Fibroblast of lung (primary cell): Measurements from ENCODE around the gene LRRC10B. TPM values are rescaled to one million over a fixed set of nuclear protein-coding genes. Genes with fewer than 3 reads are reported as not detected.

ENCODE experiments used
- DNase-seq, 2 donors: peaks; one replicate each; pipeline versions ENCODE4 v3.0.0 to v3.0.0-alpha.2; 2010; ENCODE audit warnings: low read depth in 2 of 2
- H2AFZ ChIP-seq: 2 replicates; pipeline ENCODE4 v1.5.1; 2012; ENCODE audit warnings: low read length, control low read depth, inconsistent platforms
- H3K27ac ChIP-seq: 2 replicates; pipeline ENCODE4 v1.5.1; 2011; ENCODE audit warnings: low read length, control low read depth; ENCODE audit not compliant: insufficient read depth
- H3K27me3 ChIP-seq: 2 replicates; pipeline ENCODE4 v1.5.1; 2011; ENCODE audit warnings: mild to moderate bottlenecking, low read length; ENCODE audit not compliant: control insufficient read depth, insufficient read depth
- H3K36me3 ChIP-seq: 2 replicates; pipeline ENCODE4 v1.5.1; 2011; ENCODE audit warnings: low read length; ENCODE audit not compliant: control insufficient read depth, insufficient read depth
- H3K4me1 ChIP-seq: 2 replicates; pipeline ENCODE4 v1.5.1; 2011; ENCODE audit warnings: low read length; ENCODE audit not compliant: control insufficient read depth, insufficient read depth; ENCODE audit errors: extremely low read depth
- H3K4me2 ChIP-seq: 2 replicates; pipeline ENCODE4 v1.5.1; 2011; ENCODE audit warnings: low read length, control low read depth; ENCODE audit not compliant: insufficient read depth; ENCODE audit errors: extremely low read depth
- H3K4me3 ChIP-seq, 4 experiments: fragments of 200-600 bp in 1 of 4; sonication (generic) in 1 of 4; replicated peaks in 1 of 4; 2 replicates each; pipeline ENCODE4 v1.5.1; 2011 to 2016; ENCODE audit warnings: low read length in 4 of 4, low read depth in 3 of 4, mild to moderate bottlenecking in 3 of 4, control low read depth in 2 of 4, inconsistent platforms in 1 of 4, mixed read lengths in 1 of 4; ENCODE audit not compliant: insufficient read depth in 1 of 4; ENCODE audit errors: control extremely low read depth in 1 of 4
- H3K79me2 ChIP-seq: 2 replicates; pipeline ENCODE4 v1.5.1; 2012; ENCODE audit warnings: mild to moderate bottlenecking, low read length, inconsistent platforms; ENCODE audit not compliant: control insufficient read depth, insufficient read depth
- H3K9ac ChIP-seq: 2 replicates; pipeline ENCODE4 v1.5.1; 2011; ENCODE audit warnings: mild to moderate bottlenecking, low read length, control low read depth; ENCODE audit not compliant: insufficient read depth
- H3K9me3 ChIP-seq: 2 replicates; pipeline ENCODE4 v1.5.1; 2012; ENCODE audit warnings: low read depth, low read length; ENCODE audit not compliant: control insufficient read depth, insufficient read depth
- H4K20me1 ChIP-seq: 2 replicates; pipeline ENCODE4 v1.5.1; 2011; ENCODE audit warnings: low read length; ENCODE audit not compliant: control insufficient read depth, insufficient read depth; ENCODE audit errors: extremely low read depth
- EZH2 ChIP-seq: IDR thresholded peaks from 2 replicates; pipeline ENCODE4 v1.5.1; 2012; ENCODE audit warnings: low read length, control low read depth, mild to moderate bottlenecking; ENCODE audit errors: missing control alignments
- polyA plus RNA-seq, 2 donors: library from polyadenylated mRNA; depleted of rRNA in 1 of 2; stranded (reverse) in 1 of 2; unstranded in 1 of 2; fragments of >200 nt; gene quantifications; 2 replicates each; pipeline ENCODE4 v1.2.1, GENCODE V29; 2011 to 2012; ENCODE audit warnings: missing spikeins in 1 of 2
- total RNA-seq: library from RNA; depleted of rRNA; stranded (reverse); fragments of >200 nt; gene quantifications from 2 replicates; pipeline ENCODE4 v1.2.1, GENCODE V29; 2014
- TF ChIP-seq, protein P1 (sequence below), 2 donors: IDR thresholded peaks in 1 of 2; conservative IDR thresholded peaks in 1 of 2; 1 replicate in 1 of 2; 2 replicates in 1 of 2; pipeline ENCODE4 v1.5.1; 2011 to 2012; ENCODE audit warnings: low read length in 2 of 2, control low read depth in 1 of 2, inconsistent platforms in 1 of 2, low read depth in 1 of 2, mild to moderate bottlenecking in 1 of 2

Gene LRRC10B
- total and polyA plus RNA-seq, 2 donors (not counting 1 experiment from before 2014, with no cell fraction given) = 0.17 TPM; not detected in 1

DNA sequence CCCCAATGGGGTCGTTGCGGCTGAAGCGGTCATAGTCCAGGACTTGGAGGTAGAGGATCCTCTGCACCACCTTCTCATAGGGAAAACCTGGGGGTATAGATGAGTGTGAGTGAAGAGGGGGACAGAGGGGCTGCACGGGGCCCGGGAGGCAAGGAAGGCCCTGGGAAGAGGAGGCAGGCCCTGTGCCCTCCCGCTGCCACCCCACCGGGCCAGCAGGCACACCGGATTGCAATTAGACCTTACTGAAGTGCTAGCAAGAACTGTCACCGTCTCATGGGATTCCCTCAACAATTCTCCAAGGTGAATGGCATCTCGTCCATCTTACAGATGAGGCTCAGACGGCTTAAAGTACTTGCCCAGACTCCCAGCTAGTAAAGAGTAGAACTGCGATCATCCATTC lies 15.9 kb downstream of the LRRC10B start:
- H3K9ac ChIP-seq = no peak overlapping the region
- DNase-seq = no peak
- H3K4me3 ChIP-seq = no peak overlapping the region
- H3K9me3 ChIP-seq = no peaks in the 10 kb centered on the region
- H3K4me1 ChIP-seq = no peaks in the 10 kb centered on the region
- no peaks in the 10 kb centered on the region for H3K79me2 ChIP-seq
- no peaks in the 10 kb centered on the region for H4K20me1 ChIP-seq
- peaks cover 3% of the 10 kb centered on the region for H3K27me3 ChIP-seq
- no peak overlapping the region for H3K27ac ChIP-seq
- no peak overlapping the region for H3K4me2 ChIP-seq
- no peak overlapping the region for H2AFZ ChIP-seq
- H3K36me3 ChIP-seq = no peaks in the 10 kb centered on the region
- no peak for TF ChIP-seq EZH2
- TF ChIP-seq, protein P1, sequence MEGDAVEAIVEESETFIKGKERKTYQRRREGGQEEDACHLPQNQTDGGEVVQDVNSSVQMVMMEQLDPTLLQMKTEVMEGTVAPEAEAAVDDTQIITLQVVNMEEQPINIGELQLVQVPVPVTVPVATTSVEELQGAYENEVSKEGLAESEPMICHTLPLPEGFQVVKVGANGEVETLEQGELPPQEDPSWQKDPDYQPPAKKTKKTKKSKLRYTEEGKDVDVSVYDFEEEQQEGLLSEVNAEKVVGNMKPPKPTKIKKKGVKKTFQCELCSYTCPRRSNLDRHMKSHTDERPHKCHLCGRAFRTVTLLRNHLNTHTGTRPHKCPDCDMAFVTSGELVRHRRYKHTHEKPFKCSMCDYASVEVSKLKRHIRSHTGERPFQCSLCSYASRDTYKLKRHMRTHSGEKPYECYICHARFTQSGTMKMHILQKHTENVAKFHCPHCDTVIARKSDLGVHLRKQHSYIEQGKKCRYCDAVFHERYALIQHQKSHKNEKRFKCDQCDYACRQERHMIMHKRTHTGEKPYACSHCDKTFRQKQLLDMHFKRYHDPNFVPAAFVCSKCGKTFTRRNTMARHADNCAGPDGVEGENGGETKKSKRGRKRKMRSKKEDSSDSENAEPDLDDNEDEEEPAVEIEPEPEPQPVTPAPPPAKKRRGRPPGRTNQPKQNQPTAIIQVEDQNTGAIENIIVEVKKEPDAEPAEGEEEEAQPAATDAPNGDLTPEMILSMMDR (conservative IDR thresholded peaks at IDR 0.05 in 1 of 2, IDR thresholded peaks at IDR 0.05 in 1 of 2; ENCODE audit: low read depth in 1 of 2, low read length in 2 of 2) = no peak

DNA sequence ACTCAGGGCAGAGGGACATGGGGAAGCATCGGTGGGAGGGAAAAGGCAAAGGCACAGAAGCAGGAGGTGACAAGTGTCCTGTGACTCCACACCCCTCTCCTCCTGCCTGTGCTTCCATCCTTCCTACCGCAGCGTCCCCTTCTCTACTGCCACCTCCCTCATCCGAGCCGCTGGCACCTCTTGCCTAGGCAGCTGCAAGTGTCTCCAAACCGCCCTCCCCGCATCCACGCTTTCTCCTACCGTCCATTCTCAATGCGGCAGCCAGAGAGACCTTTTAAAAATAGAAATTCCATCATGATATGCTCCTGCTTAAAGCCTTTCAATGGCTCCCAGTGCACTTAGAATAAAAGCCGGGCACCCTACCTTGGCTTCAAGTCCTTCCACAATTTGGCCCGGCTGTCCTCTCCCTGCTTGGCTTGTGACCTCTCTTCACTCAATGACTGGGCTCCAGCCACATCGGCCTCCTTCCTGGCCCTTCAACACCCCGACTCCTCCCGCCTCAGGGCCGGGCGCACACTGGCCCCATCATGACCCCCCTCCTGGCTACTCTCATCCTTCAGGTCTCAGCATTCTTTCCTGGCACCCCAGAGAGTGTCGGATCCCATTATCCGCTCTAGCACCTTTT lies 16.5 kb downstream of the LRRC10B start:
- H3K9me3 ChIP-seq = no peaks in the 10 kb centered on the region
- peaks cover 3% of the 10 kb centered on the region for H3K27me3 ChIP-seq
- H3K4me3 ChIP-seq = no peak overlapping the region
- H3K36me3 ChIP-seq = no peaks in the 10 kb centered on the region
- no peaks in the 10 kb centered on the region for H3K4me1 ChIP-seq
- no peaks in the 10 kb centered on the region for H4K20me1 ChIP-seq
- no peak overlapping the region for H3K27ac ChIP-seq
- TF ChIP-seq, protein P1 (conservative IDR thresholded peaks at IDR 0.05 in 1 of 2, IDR thresholded peaks at IDR 0.05 in 1 of 2; ENCODE audit: low read depth in 1 of 2, low read length in 2 of 2) = no peak
- TF ChIP-seq EZH2 = no peak
- no peak for DNase-seq
- H2AFZ ChIP-seq = no peak overlapping the region
- H3K9ac ChIP-seq = no peak overlapping the region
- H3K79me2 ChIP-seq = no peaks in the 10 kb centered on the region
- no peak overlapping the region for H3K4me2 ChIP-seq

DNA sequence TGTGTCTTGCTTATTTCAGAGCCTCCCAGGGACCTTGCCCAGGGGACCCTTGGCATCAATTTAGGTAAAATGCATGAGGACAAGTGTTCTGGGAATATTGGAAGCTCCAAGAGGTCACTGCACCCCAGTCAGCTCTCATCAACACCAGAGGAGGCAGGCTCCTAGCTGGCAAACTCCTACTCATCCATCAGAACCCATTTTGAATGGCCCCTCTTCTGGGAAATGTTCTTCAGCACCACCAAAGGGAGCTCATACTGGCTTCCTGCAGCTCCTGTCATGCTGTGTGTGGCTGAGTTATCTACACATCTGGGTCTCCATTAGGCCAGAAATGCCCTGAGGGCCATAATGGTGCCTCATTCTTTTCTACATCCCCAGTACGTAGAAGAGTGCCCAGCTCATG lies 17.7 kb downstream of the LRRC10B start:
- Histone ChIP-seq H3K36me3 (no peaks in the 10 kb centered on the region), H3K4me3 (no peak overlapping the region), H3K9ac (no peak overlapping the region), H3K27ac (no peak overlapping the region), H3K4me2 (no peak overlapping the region), H4K20me1 (no peaks in the 10 kb centered on the region), H3K79me2 (no peaks in the 10 kb centered on the region), H3K27me3 (peaks cover 6% of the 10 kb centered on the region), H3K9me3 (no peaks in the 10 kb centered on the region), H2AFZ (no peak overlapping the region), H3K4me1 (no peaks in the 10 kb centered on the region)
- no peak for DNase-seq
- TF ChIP-seq, protein P1 (conservative IDR thresholded peaks at IDR 0.05 in 1 of 2, IDR thresholded peaks at IDR 0.05 in 1 of 2; ENCODE audit: low read depth in 1 of 2, low read length in 2 of 2) = no peak
- no peak for TF ChIP-seq EZH2
